GM12891 (cell line): ENCODE measurements around the gene ALCAM.

Source experiments
- DNase-seq: peaks from one replicate; pipeline ENCODE4 v3.0.0; 2011; ENCODE audit warnings: low spot score; ENCODE audit not compliant: insufficient read length
- FAIRE-seq: peaks from 2 replicates; lab custom pipeline; 2011; peaks lifted over from hg19 to GRCh38; lab: Jason Lieb, UNC
- PAX5 ChIP-seq: IDR thresholded peaks from 2 replicates; pipeline ENCODE4 v1.6.1; 2011; ENCODE audit warnings: low read length, moderate library complexity, mild to moderate bottlenecking; ENCODE audit not compliant: insufficient read depth, severe bottlenecking
- POLR2A ChIP-seq: IDR thresholded peaks from 2 replicates; pipeline ENCODE4 v1.6.1; 2011; ENCODE audit warnings: low read depth, low read length, control low read depth
- POLR2AphosphoS5 ChIP-seq: IDR thresholded peaks from 2 replicates; pipeline ENCODE4 v1.6.1; 2011; ENCODE audit warnings: low read depth, low read length, control low read depth
- POU2F2 ChIP-seq: IDR thresholded peaks from 2 replicates; pipeline ENCODE4 v1.6.1; 2011; ENCODE audit warnings: low read depth, mild to moderate bottlenecking, control low read depth, low read length, moderate library complexity
- SPI1 ChIP-seq: IDR thresholded peaks from 2 replicates; pipeline ENCODE4 v1.6.1; 2011; ENCODE audit warnings: low read depth, low read length, control low read depth
- TAF1 ChIP-seq: IDR thresholded peaks from 2 replicates; pipeline ENCODE4 v1.6.1; 2011; ENCODE audit warnings: low read depth, low read length, control low read depth

ALCAM gene

GRCh38 chr3:105355408-105356061, 11.2 kb upstream of the ALCAM start:
- DNase-seq (no peak), FAIRE-seq (peak; percentile 47)
- TF ChIP-seq PAX5 (no peak), SPI1 (no peak), TAF1 (no peak), POU2F2 (no peak), POLR2A (no peak), POLR2AphosphoS5 (no peak)

GRCh38 chr3:105356396-105356795, 10.3 kb upstream of the ALCAM start:
- FAIRE-seq, result no peak
- DNase-seq, result no peak
- TF ChIP-seq POLR2AphosphoS5 (no peak), TAF1 (no peak), POU2F2 (no peak), PAX5 (no peak), SPI1 (no peak), POLR2A (no peak)

- TF ChIP-seq POU2F2 (no peak), POLR2A (no peak), SPI1 (no peak), PAX5 (no peak), TAF1 (no peak), POLR2AphosphoS5 (no peak)
- DNase-seq, result no peak
- no peak for FAIRE-seq
Observed at GRCh38 chr3:105356988-105357387, 9.7 kb upstream of the ALCAM start.

DNA sequence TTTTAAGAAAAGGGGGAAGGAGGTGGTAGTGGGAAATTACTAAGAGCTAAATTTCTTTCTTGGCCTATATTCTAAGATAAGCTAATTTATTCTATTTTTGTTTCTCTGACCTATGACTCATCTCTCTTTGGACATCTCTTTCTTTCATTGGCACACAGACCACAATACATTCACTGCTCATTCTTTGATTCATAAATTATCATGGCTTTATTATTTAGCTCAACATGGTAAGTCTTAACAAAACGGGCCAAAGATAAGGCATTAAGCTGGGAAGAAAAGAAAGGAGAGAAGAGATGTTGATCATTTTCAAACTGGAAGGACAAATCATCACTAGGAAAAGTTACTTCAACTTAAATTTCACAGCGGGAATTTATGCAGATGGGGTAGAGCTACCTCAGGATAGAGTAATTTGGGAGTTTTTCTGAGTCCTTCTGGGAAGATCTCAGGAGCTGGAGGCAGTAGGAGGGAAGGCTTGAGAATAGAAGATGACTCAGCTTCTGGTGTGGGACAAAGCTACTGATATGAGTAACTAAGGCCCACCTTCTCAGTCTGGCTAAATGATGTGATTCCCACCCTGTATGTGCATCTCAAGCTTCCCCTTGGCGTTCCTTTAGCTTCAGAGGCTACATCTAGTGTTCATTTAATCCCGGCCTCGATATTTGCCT, 7.5 kb upstream of the ALCAM start:
- DNase-seq, result no peak
- FAIRE-seq, result no peak
- no peak for TF ChIP-seq POU2F2
- no peak for TF ChIP-seq TAF1
- no peak for TF ChIP-seq POLR2AphosphoS5
- no peak for TF ChIP-seq POLR2A
- no peak for TF ChIP-seq PAX5
- TF ChIP-seq SPI1, result no peak

GRCh38 chr3:105360003-105360402, 6.7 kb upstream of the ALCAM start:
- no peak for TF ChIP-seq POLR2AphosphoS5
- no peak for TF ChIP-seq POLR2A
- TF ChIP-seq TAF1, result no peak
- TF ChIP-seq PAX5, result no peak
- no peak for TF ChIP-seq SPI1
- no peak for TF ChIP-seq POU2F2
- FAIRE-seq (no peak), DNase-seq (no peak)

DNA sequence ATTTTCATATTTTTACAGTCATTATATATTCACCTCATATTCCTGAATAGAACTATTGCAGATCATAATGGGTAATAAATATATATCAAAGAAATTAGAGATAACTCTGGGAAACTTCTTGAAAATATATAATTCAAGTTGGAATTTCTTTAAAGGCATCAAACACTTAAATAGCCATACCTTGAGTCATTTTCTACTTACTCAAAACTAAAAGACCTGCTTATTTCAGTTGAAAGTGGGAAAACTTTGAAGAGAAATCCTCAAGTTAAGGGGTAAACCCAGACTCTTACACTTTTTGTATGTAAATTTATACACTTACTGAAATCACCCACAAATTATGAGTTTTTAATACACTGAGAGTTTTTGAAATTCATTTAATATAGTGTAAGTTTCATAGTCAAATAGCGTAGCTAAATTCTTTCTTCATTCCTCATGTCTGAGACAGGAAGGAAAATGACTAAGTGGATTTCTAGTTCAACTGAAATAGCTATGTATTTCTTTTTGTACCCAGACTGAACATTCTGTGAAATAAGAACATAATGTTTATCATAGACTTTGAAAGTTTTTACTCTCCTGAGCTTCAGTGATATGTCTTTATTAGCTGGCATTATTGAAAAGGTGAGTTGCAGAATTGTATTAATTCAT, 4.6 kb upstream of the ALCAM start:
- FAIRE-seq (no peak), DNase-seq (no peak)
- TF ChIP-seq PAX5 (no peak), POLR2A (no peak), POU2F2 (no peak), TAF1 (no peak), POLR2AphosphoS5 (no peak), SPI1 (no peak)

DNA sequence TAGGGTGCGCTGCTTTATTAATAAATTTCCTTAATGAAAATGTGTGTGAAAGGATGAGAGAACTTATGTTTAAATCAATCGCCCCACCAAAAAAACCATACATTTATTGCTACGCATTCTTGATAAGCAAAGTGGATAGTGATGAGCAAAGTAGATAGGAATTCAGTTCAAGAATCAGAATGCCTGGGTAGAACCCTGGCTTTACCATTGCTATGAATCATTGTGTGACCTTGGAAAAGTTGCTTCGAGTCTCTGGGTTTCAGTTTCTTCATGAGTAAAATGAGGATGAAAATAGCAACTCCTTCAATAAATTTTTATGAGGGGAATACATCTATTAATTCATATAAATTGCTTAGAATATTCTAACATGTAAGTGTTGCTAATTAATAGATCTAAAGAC, 2.6 kb upstream of the ALCAM start:
- FAIRE-seq (no peak), DNase-seq (no peak)
- no peak for TF ChIP-seq POLR2A
- TF ChIP-seq TAF1, result no peak
- TF ChIP-seq POLR2AphosphoS5, result no peak
- TF ChIP-seq PAX5, result no peak
- TF ChIP-seq SPI1, result no peak
- TF ChIP-seq POU2F2, result no peak

DNA sequence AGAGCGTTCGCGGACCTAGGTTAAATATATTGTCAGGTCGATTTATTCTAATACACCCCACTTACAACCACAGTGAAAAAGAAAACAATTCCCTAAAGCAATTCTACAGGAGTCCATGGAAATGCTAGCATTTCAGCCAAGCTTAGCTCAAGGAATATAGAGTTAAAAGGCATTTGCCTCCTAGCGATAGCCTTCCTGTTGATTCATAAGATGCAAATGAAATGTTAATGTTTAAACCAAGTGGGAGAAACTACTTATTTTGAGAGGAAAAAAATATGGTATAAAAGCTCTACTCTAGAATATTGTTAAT, 1.7 kb upstream of the ALCAM start:
- FAIRE-seq (no peak), DNase-seq (no peak)

More for the DNA sequence above, 1.7 kb upstream of the ALCAM start:
- TF ChIP-seq POLR2A, result no peak
